Middle frontal gyrus (tissue), 1 donor: ENCODE data around the gene PGA4.
"Not testable (repeated sequence)": the region's sequence is repeated elsewhere in the genome, so short reads cannot be mapped to it uniquely, and the experiment has no call there.

Experiments
- DNase-seq: peaks from one replicate; pipeline ENCODE4 v3.0.0-alpha.2; 2015; ENCODE audit warnings: low spot score; ENCODE audit errors: extremely low spot score

PGA4 gene

GRCh38 chr11:61204502-61205059 lies 17.6 kb upstream of the PGA4 start:
- DNase-seq = not testable (repeated sequence)

- not testable (repeated sequence) for DNase-seq
Measured at GRCh38 chr11:61207636-61208310, 14.4 kb upstream of the PGA4 start.

- DNase-seq = not testable (repeated sequence)
Measured at GRCh38 chr11:61210629-61211028, 11.5 kb upstream of the PGA4 start.

- not testable (repeated sequence) for DNase-seq
Measured at GRCh38 chr11:61211327-61211952, 10.7 kb upstream of the PGA4 start.

GRCh38 chr11:61212202-61212601 lies 9.9 kb upstream of the PGA4 start:
- not testable (repeated sequence) for DNase-seq

GRCh38 chr11:61213711-61214324 lies 8.3 kb upstream of the PGA4 start:
- not testable (repeated sequence) for DNase-seq

GRCh38 chr11:61218306-61218705 lies 3.8 kb upstream of the PGA4 start:
- not testable (repeated sequence) for DNase-seq

- not testable (repeated sequence) for DNase-seq
Measured at GRCh38 chr11:61219016-61219415, 3.1 kb upstream of the PGA4 start.

GRCh38 chr11:61222692-61223091 lies 545 bp downstream of the PGA4 start:
- not testable (repeated sequence) for DNase-seq

GRCh38 chr11:61226457-61227137 lies 4.5 kb downstream of the PGA4 start:
- DNase-seq = not testable (repeated sequence)

GRCh38 chr11:61229458-61229857 lies 7.3 kb downstream of the PGA4 start:
- DNase-seq = not testable (repeated sequence)

- not testable (repeated sequence) for DNase-seq
Measured at GRCh38 chr11:61231033-61231432, 8.9 kb downstream of the PGA4 start.

- not testable (repeated sequence) for DNase-seq
Measured at GRCh38 chr11:61231585-61231984, 9.4 kb downstream of the PGA4 start.

- DNase-seq = not testable (repeated sequence)
Measured at GRCh38 chr11:61232548-61233145, 10.5 kb downstream of the PGA4 start.

GRCh38 chr11:61237130-61237529 lies 15.0 kb downstream of the PGA4 start:
- not testable (repeated sequence) for DNase-seq

GRCh38 chr11:61240288-61240687 lies 18.1 kb downstream of the PGA4 start:
- not testable (repeated sequence) for DNase-seq

GRCh38 chr11:61240875-61241274 lies 18.7 kb downstream of the PGA4 start, which contains the start of gene PGA5:
TSS of gene PGA5 (plus strand) at chr11:61241175. CDS start at chr11:61241227, 52 bp downstream.
- DNase-seq = not testable (repeated sequence)

- not testable (repeated sequence) for DNase-seq
Measured at GRCh38 chr11:61241526-61241925, 19.4 kb downstream of the PGA4 start.

GRCh38 chr11:61245284-61245964 lies 23.3 kb downstream of the PGA4 start:
- DNase-seq = not testable (repeated sequence)

GRCh38 chr11:61248071-61248470 lies 25.9 kb downstream of the PGA4 start:
- DNase-seq = not testable (repeated sequence)
